ENCODE results near the gene CKAP4. TPM values are rescaled to one million over a fixed set of nuclear protein-coding genes. Genes with fewer than 3 reads are reported as not detected.

The CKAP4 gene
- total RNA-seq, 1 experiment from 2014 or later, result 62.4 TPM

GRCh38 chr12:106282457-106283097, 34.8 kb upstream of the CKAP4 start:
- no peak overlapping the region for H2BK20ac ChIP-seq (ENCODE audit: low read depth, low read length, poor library complexity, severe bottlenecking)
- no peak overlapping the region for H3K27ac Mint-ChIP-seq
- H4K91ac ChIP-seq (ENCODE audit: insufficient read length, low read depth, low read length), result no peak overlapping the region
- H3K14ac ChIP-seq (ENCODE audit: insufficient read depth, low read length), result no peak overlapping the region
- WGBS (ENCODE audit: extremely low coverage, insufficient read length, low lambda C conversion rate), result no CpG with 5 or more reads among the region's 7 CpGs
- no peak overlapping the region for H3K27ac ChIP-seq (ENCODE audit: insufficient read length, low read depth, low read length)
- no peaks in the 10 kb centered on the region for H3K4me1 ChIP-seq (ENCODE audit: insufficient read depth, low read length)
- DNase-seq, result peak; percentile 76
- H3K27me3 ChIP-seq (ENCODE audit: insufficient read depth, low read length), result no peaks in the 10 kb centered on the region
- no peak overlapping the region for H2AFZ ChIP-seq (ENCODE audit: low read length)
- H3K27me3 Mint-ChIP-seq (ENCODE audit: low read depth), result no peaks in the 10 kb centered on the region; the same call in 1 of the 2 replicates
- no peak overlapping the region for H3K18ac ChIP-seq (ENCODE audit: insufficient read length, low read depth, low read length)
- H3K4me2 ChIP-seq (ENCODE audit: insufficient read depth, insufficient read length, low read length), result no peak overlapping the region
- no peak overlapping the region for H2BK12ac ChIP-seq (ENCODE audit: insufficient read length, low read depth, low read length)
- no peaks in the 10 kb centered on the region for H3K23me2 ChIP-seq (ENCODE audit: insufficient read length, low read depth, low read length, poor library complexity, severe bottlenecking)
- no peaks in the 10 kb centered on the region for H3K36me3 Mint-ChIP-seq (ENCODE audit: insufficient read depth in 1 of 3, low read depth in 3 of 3)
- no peak overlapping the region for H3K56ac ChIP-seq (ENCODE audit: insufficient read length, low read depth, low read length)
- no peak overlapping the region for H2BK15ac ChIP-seq (ENCODE audit: low read depth, low read length)
- H4K20me1 ChIP-seq (ENCODE audit: control insufficient read depth, insufficient read depth, insufficient read length), result no peaks in the 10 kb centered on the region
- H3K79me2 ChIP-seq (ENCODE audit: insufficient read depth, low read length), result no peaks in the 10 kb centered on the region
- TF ChIP-seq CTCF (conservative IDR thresholded peaks at IDR 0.05), result peak; percentile 84
- H2AK5ac ChIP-seq (ENCODE audit: insufficient read length, low read length), result no peak overlapping the region
- no peak overlapping the region for H3T11ph ChIP-seq (ENCODE audit: low read length)
- no peak overlapping the region for H4K8ac ChIP-seq (replicated peaks; ENCODE audit: insufficient read length, low read depth, low read length)
- no peaks in the 10 kb centered on the region for H3K79me1 ChIP-seq (ENCODE audit: insufficient read depth, low read depth, low read length, poor library complexity, severe bottlenecking)
- no peaks in the 10 kb centered on the region for H3K9me3 ChIP-seq (ENCODE audit: control insufficient read depth, low read depth, low read length)
- no peaks in the 10 kb centered on the region for H3K9me3 Mint-ChIP-seq
- no peak overlapping the region for H2BK5ac ChIP-seq (ENCODE audit: insufficient read length, low read length)
- H3K4ac ChIP-seq (ENCODE audit: low read depth, low read length), result no peak overlapping the region
- H3K4me1 Mint-ChIP-seq, result peaks cover 0 to 2% of the 10 kb centered on the region in 2 experiments; a peak in 1 of 4 replicates
- no peak overlapping the region for H3K23ac ChIP-seq (ENCODE audit: insufficient read length, low read depth, low read length)
- no peak overlapping the region for H4K5ac ChIP-seq (ENCODE audit: insufficient read length, low read depth, low read length)
- no peak overlapping the region for H3K9ac ChIP-seq (ENCODE audit: extremely low read depth, insufficient read length, low read length)
- H2BK120ac ChIP-seq (ENCODE audit: low read depth, low read length, poor library complexity, severe bottlenecking), result no peak overlapping the region
- H3K4me3 Mint-ChIP-seq, result no peak overlapping the region

All from H9 (cell line).